Esophagus squamous epithelium (tissue), 5 donors: ENCODE results near the gene SUPT6H. TPM values are rescaled to one million over a fixed set of nuclear protein-coding genes. Genes with fewer than 3 reads are reported as not detected.

ENCODE experiments used
- DNase-seq: peaks from one replicate; lab custom pipeline; 2025; lab: John Stamatoyannopoulos, UW
- H3K27ac ChIP-seq, 4 donors: fragments of 200-600 bp; sonication (generic); one replicate each; pipeline ENCODE4 v1.5.1; 2016 to 2019; ENCODE audit warnings: mild to moderate bottlenecking in 1 of 4
- H3K27me3 ChIP-seq, 4 donors: fragments of 200-600 bp; sonication (generic); 1 replicate in 3 of 4; 2 replicates in 1 of 4; pipeline versions ENCODE4 v1.5.1 to v1.6.0; 2017 to 2021; ENCODE audit warnings: antibody characterized with exemption in 1 of 4
- H3K36me3 ChIP-seq, 3 donors: fragments of 200-600 bp; sonication (generic); one replicate each; pipeline ENCODE4 v1.5.1; 2016 to 2019
- H3K4me1 ChIP-seq, 3 donors: fragments of 200-600 bp; sonication (generic); one replicate each; pipeline ENCODE4 v1.5.1; 2017 to 2019
- H3K4me3 ChIP-seq, 4 donors: fragments of 200-600 bp; sonication (generic); 1 replicate in 3 of 4; 2 replicates in 1 of 4; pipeline ENCODE4 v1.5.1; 2016 to 2019; ENCODE audit warnings: mild to moderate bottlenecking in 2 of 4, moderate library complexity in 1 of 4
- H3K9me3 ChIP-seq, 3 donors: fragments of 200-600 bp; sonication (generic); one replicate each; pipeline ENCODE4 v1.5.1; 2016 to 2019
- CTCF ChIP-seq, 6 experiments: fragments of 450-650 bp in 4 of 6; fragments of 200-600 bp in 2 of 6; sonication (generic) in 2 of 6; IDR thresholded peaks; one replicate each; pipeline ENCODE4 v1.5.1; 2016 to 2019; ENCODE audit warnings: antibody characterized with exemption in 6 of 6, mild to moderate bottlenecking in 4 of 6, moderate library complexity in 4 of 6
- POLR2A ChIP-seq, 4 donors: fragments of 450-650 bp; IDR thresholded peaks; one replicate each; pipeline ENCODE4 v1.6.1; 2017; ENCODE audit warnings: antibody characterized with exemption in 4 of 4, mild to moderate bottlenecking in 4 of 4, moderate library complexity in 3 of 4
- WGBS, 2 donors: methylation state at CpG; one replicate each; pipeline ENCODE4 v1.1.5; 2018; 5-methylcytosine and 5-hydroxymethylcytosine counted together
- intact Hi-C: fragments of 100-400 bp; cut with DNase I; formaldehyde crosslinking; loops from one replicate; pipeline ENCODE4 v1.15.0; 2022
- total RNA-seq, 4 donors: library from RNA; depleted of rRNA; stranded (reverse); fragments of >200 nt; gene quantifications; one replicate each; pipeline ENCODE4 v1.1.0, GENCODE V29; 2016
- donor health status: DM: yes; HTN: yes; CAD: no.

The SUPT6H gene
- total RNA-seq, 4 donors from 2014 or later, result 26.4 to 59.3 (median 48.8) TPM

GRCh38 chr17:28725166-28725659 is 63.2 kb downstream of the SUPT6H start:
- Histone ChIP-seq H3K27ac (peak overlapping the region; percentile 94 to 99 (median 98)), H3K4me1 (peaks cover 41 to 84% (median 65%) of the 10 kb centered on the region in 3 donors), H3K4me3 (peak overlapping the region; percentile 65 to 75 (median 71)), H3K9me3 (no peaks in the 10 kb centered on the region), H3K36me3 (peaks cover 6 to 43% (median 16%) of the 10 kb centered on the region in 3 donors), H3K27me3 (no peaks in the 10 kb centered on the region)
- whole genome bisulfite sequencing, 2 donors, result 18 to 22% methylated on average over 15 of the region's 20 CpGs
- intact Hi-C loops, result no loop called here
- DNase-seq, result no peak
- no peak for TF ChIP-seq CTCF (IDR thresholded peaks at IDR 0.05)
- TF ChIP-seq POLR2A (IDR thresholded peaks at IDR 0.05), result no peak

DNA sequence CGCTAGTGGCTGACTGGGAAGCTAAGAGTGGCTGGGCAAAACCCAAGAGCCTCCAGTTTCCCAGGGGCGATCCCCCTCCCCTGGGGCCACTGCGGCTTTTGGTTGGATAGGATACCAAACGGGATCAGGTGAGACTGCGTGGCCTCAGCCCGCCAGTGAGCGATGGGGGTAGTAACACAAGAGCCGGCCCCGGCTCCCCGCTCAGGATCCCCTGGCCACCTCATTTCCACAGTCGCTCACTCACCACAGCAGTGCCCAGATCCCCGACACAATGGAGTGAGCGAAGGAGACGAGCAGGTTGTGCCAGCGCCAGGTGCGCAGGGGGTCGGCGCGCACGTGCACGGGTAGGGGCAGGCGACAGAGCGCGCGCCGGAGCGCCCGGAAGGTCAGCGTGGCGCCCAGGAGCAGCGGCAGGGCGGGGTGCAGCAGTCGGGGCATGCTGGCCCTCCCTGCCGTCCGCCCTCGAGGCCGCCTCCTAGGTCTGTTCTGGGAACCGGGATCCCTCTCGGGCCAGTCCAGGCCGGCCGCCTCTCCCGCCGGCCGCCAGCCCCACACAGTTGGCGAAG is 63.7 kb downstream of the SUPT6H start:
- no peaks in the 10 kb centered on the region for H3K27me3 ChIP-seq
- peaks cover 6 to 42% (median 16%) of the 10 kb centered on the region in 3 donors for H3K36me3 ChIP-seq
- intact Hi-C loops, result no loop called here
- TF ChIP-seq CTCF (IDR thresholded peaks at IDR 0.05), result peak in 1 of 6 experiments; percentile 17
- TF ChIP-seq POLR2A (IDR thresholded peaks at IDR 0.05), result peak in 1 of 4 donors; percentile 47
- peaks cover 41 to 79% (median 61%) of the 10 kb centered on the region in 3 donors for H3K4me1 ChIP-seq
- H3K4me3 ChIP-seq, result peak overlapping the region; percentile 65 to 75 (median 71)
- 0% methylated on average over 12 of the region's 45 CpGs; no CpG with 5 or more reads in 1 of the 2 donors for WGBS, 2 donors
- H3K9me3 ChIP-seq, result no peaks in the 10 kb centered on the region
- no peak for DNase-seq
- H3K27ac ChIP-seq, result peak overlapping the region; percentile 94 to 99 (median 98)

- H3K27me3 ChIP-seq, result no peaks in the 10 kb centered on the region
- no peaks in the 10 kb centered on the region for H3K9me3 ChIP-seq
- peak within 1 kb of the TSS; percentile 65 to 75 (median 71) for H3K4me3 ChIP-seq
- H3K4me1 ChIP-seq, result peaks cover 41 to 74% (median 56%) of the 10 kb centered on the region in 3 donors
- peaks cover 6 to 38% (median 16%) of the 10 kb centered on the region in 3 donors for H3K36me3 ChIP-seq
- no peak for DNase-seq
- intact Hi-C loops, result no loop called here
- H3K27ac ChIP-seq, result peak within 1 kb of the TSS; percentile 94 to 99 (median 98)
- TF ChIP-seq POLR2A (IDR thresholded peaks at IDR 0.05) (no peak), CTCF (IDR thresholded peaks at IDR 0.05) (no peak)
- WGBS, 2 donors, result 0% methylated on average over 5 of the region's 49 CpGs; no CpG with 5 or more reads in 1 of the 2 donors
Observed at GRCh38 chr17:28726226-28726626, 64.2 kb downstream of the SUPT6H start, which contains the start of gene TLCD1. Gene TLCD1, minus strand, starts transcription at chr17:28726233. Its CDS starts 136 bp downstream, at chr17:28726097.

GRCh38 chr17:28726627-28727491 is 64.9 kb downstream of the SUPT6H start:
- peak; percentile 99 to 100 (median 100) for TF ChIP-seq CTCF (IDR thresholded peaks at IDR 0.05)
- TF ChIP-seq POLR2A (IDR thresholded peaks at IDR 0.05), result no peak
- H3K27ac ChIP-seq, result peak overlapping the region; percentile 94 to 99 (median 98)
- peak overlapping the region; percentile 65 to 75 (median 71) for H3K4me3 ChIP-seq
- peaks cover 6 to 31% (median 16%) of the 10 kb centered on the region in 3 donors for H3K36me3 ChIP-seq
- DNase-seq, result peak; percentile 41
- no peaks in the 10 kb centered on the region for H3K9me3 ChIP-seq
- H3K27me3 ChIP-seq, result no peaks in the 10 kb centered on the region
- intact Hi-C loops, result no loop called here
- H3K4me1 ChIP-seq, result peaks cover 36 to 68% (median 50%) of the 10 kb centered on the region in 3 donors
- 0% methylated on average over 9 to 22 of the region's 57 CpGs for WGBS, 2 donors
